HepG2 (cell line): Measurements from ENCODE around the gene ATP2B2. TPM values are rescaled to one million over a fixed set of nuclear protein-coding genes. Genes with fewer than 3 reads are reported as not detected.

Experiments
- ATM ChIP-seq: fragments of 450-650 bp; IDR thresholded peaks from 2 replicates; pipeline ENCODE4 v1.7.1; 2017; ENCODE audit warnings: mild to moderate bottlenecking, borderline replicate concordance
- GABPB1 ChIP-seq: IDR thresholded peaks from 2 replicates; pipeline ENCODE4 v1.6.1; 2016; ENCODE audit warnings: mild to moderate bottlenecking, missing genetic modification reagents, moderate library complexity, missing compliant biosample characterization
- GPN1 ChIP-seq: sonication (generic); formaldehyde crosslinking; IDR thresholded peaks from 2 replicates; pipeline ENCODE4 v1.5.1; 2020; ENCODE audit warnings: missing genetic modification reagents, borderline replicate concordance
- HNRNPL ChIP-seq: fragments of 200-400 bp; formaldehyde crosslinking; IDR thresholded peaks from 2 replicates; pipeline ENCODE4 v1.6.1; 2017; ENCODE audit warnings: mild to moderate bottlenecking, low read depth, low read length
- LCORL ChIP-seq, 2 experiments: fragments of 450-650 bp in 1 of 2; sonication (generic) in 1 of 2; formaldehyde crosslinking in 1 of 2; IDR thresholded peaks; 2 replicates each; pipeline versions ENCODE4 v1.5.0 to v1.6.1; 2017 to 2020; ENCODE audit warnings: antibody characterized with exemption in 1 of 2, missing genetic modification reagents in 1 of 2
- MIER3 ChIP-seq: IDR thresholded peaks from 2 replicates; pipeline ENCODE4 v1.6.1; 2016; ENCODE audit warnings: missing compliant biosample characterization, borderline replicate concordance
- NCOA2 ChIP-seq: sonication (generic); formaldehyde crosslinking; IDR thresholded peaks from 2 replicates; pipeline ENCODE4 v1.8.0; 2022; ENCODE audit warnings: inconsistent platforms
- NCOR1 ChIP-seq: fragments of 200-600 bp; sonication (generic); IDR thresholded peaks from 2 replicates; pipeline ENCODE4 v1.7.0; 2017; ENCODE audit warnings: antibody characterized with exemption, low read length, borderline replicate concordance
- PHF5A ChIP-seq: IDR thresholded peaks from one replicate; pipeline ENCODE4 v1.6.1; 2018; ENCODE audit warnings: low read depth, missing genetic modification reagents; ENCODE audit not compliant: unreplicated experiment
- RFX1 ChIP-seq: fragments of 450-650 bp; IDR thresholded peaks from 2 replicates; pipeline ENCODE4 v1.6.1; 2017
- SP5 ChIP-seq: IDR thresholded peaks from 2 replicates; pipeline ENCODE4 v1.6.1; 2016; ENCODE audit warnings: low read depth, borderline replicate concordance
- TCF12 ChIP-seq, 2 experiments: fragments of 450-650 bp in 1 of 2; sonication (generic) in 1 of 2; formaldehyde crosslinking in 1 of 2; IDR thresholded peaks; 2 replicates each; pipeline versions ENCODE4 v1.6.1 to v1.8.0; 2017 to 2022; ENCODE audit warnings: antibody characterized with exemption in 1 of 2, mild to moderate bottlenecking in 1 of 2, missing genetic modification reagents in 1 of 2, moderate library complexity in 1 of 2
- ZC3H13 ChIP-seq: sonication (generic); formaldehyde crosslinking; IDR thresholded peaks from 2 replicates; pipeline ENCODE4 v1.8.1; 2023; ENCODE audit warnings: mild to moderate bottlenecking, missing genetic modification reagents, moderate library complexity
- ZNF205 ChIP-seq: IDR thresholded peaks from 2 replicates; pipeline ENCODE4 v1.6.1; 2018; ENCODE audit warnings: missing biosample characterization, missing genetic modification reagents
- ZNF207 ChIP-seq: fragments of 450-650 bp; IDR thresholded peaks from 2 replicates; pipeline ENCODE4 v1.6.1; 2016; ENCODE audit warnings: antibody characterized with exemption, borderline replicate concordance
- ZNF253 ChIP-seq: sonication (generic); formaldehyde crosslinking; IDR thresholded peaks from 2 replicates; pipeline ENCODE4 v1.8.0; 2022; ENCODE audit warnings: mild to moderate bottlenecking, missing genetic modification reagents, borderline replicate concordance
- ZNF562 ChIP-seq: sonication (generic); formaldehyde crosslinking; IDR thresholded peaks from 2 replicates; pipeline ENCODE4 v1.8.0; 2022; ENCODE audit warnings: missing genetic modification reagents, borderline replicate concordance
- polyA plus RNA-seq, 8 experiments: library from polyadenylated mRNA; depleted of rRNA in 3 of 8; stranded (reverse) in 7 of 8; unstranded in 1 of 8; fragments of >200 nt; fragmentation: Illumina TruSeq in 4 of 8; extraction: Trizol in 4 of 8; gene quantifications; 2 replicates each; pipeline versions ENCODE4 v1.2.1 to v1.2.3, GENCODE V29; 2011 to 2016; ENCODE audit warnings: low read depth in 4 of 8, missing spikeins in 1 of 8, mixed read lengths in 1 of 8; ENCODE audit not compliant: insufficient read depth in 1 of 8
- total RNA-seq, 5 experiments: library from RNA; depleted of rRNA; stranded (reverse); fragments of >200 nt; fragmentation: Illumina TruSeq; extraction: Trizol; gene quantifications; 2 replicates each; pipeline ENCODE4 v1.2.3, GENCODE V29; 2016; ENCODE audit warnings: low read depth in 1 of 5
- TF ChIP-seq, protein P1 (sequence below): sonication (generic); formaldehyde crosslinking; IDR thresholded peaks from 2 replicates; pipeline ENCODE4 v1.4.0; 2020; ENCODE audit warnings: missing genetic modification reagents
- TF ChIP-seq, protein P2 (sequence below): sonication (generic); formaldehyde crosslinking; IDR thresholded peaks from 2 replicates; pipeline ENCODE4 v1.5.0; 2020; ENCODE audit warnings: mild to moderate bottlenecking, missing genetic modification reagents, moderate library complexity
- TF ChIP-seq, protein P3 (sequence below): IDR thresholded peaks from 2 replicates; pipeline ENCODE4 v1.6.1; 2016; ENCODE audit warnings: low read depth, missing genetic modification reagents, missing compliant biosample characterization
- TF ChIP-seq, protein P4 (sequence below): IDR thresholded peaks from 2 replicates; pipeline ENCODE4 v1.6.1; 2016; ENCODE audit warnings: low read depth, borderline replicate concordance
- TF ChIP-seq, protein P5 (sequence below): sonication (generic); formaldehyde crosslinking; IDR thresholded peaks from 2 replicates; pipeline ENCODE4 v1.4.0; 2020; ENCODE audit warnings: mild to moderate bottlenecking, missing genetic modification reagents

Gene ATP2B2
- total and polyA plus RNA-seq, 2 of the 13 experiments (the other 11 are each of a cell fraction or from before 2014, with no cell fraction given): 1.5 to 2.3 TPM

DNA sequence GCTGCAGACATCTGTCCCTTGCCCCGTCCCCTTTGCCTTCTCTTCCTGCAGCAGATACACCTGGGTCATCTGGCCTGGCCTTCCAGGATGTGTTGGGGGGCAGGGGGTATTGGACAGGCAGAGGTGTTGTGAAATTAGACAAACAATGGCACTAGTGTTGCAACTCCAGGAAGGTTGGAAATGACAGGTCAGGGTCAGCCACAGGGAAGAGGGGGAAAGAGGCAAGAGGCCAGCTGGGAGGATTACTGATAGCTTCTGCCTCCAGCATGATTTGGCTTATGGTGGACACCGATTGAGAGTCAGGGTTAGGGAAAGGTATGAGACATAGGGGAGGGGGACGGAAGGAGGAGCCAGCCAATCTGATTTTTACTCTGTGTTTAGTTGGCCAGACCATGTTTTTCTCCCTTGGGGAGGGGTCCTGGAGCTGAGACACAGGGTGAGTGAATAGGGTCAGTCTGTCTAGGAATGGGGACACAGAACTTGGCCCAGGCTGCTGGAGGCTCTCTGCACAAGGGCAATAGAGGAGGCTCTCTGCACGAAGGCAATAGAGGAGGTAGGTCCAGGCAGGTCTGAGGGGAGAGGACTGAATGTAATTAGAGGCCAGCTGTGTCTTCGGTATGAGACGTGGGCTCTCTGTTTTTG is 3.4 kb upstream of the ATP2B2 start (continued):
- TF ChIP-seq ATM (no peak), ZNF207 (no peak), ZNF205 (CRISPR knock-in tag) (peak; percentile 64; the same call in 1 of the 2 replicates), HNRNPL (no peak), GABPB1 (CRISPR knock-in tag) (peak; percentile 63; the same call in 1 of the 2 replicates), LCORL (IDR thresholded peaks at IDR 0.05) (peak; percentile 24; the same call in 1 of the 2 replicates), LCORL (CRISPR knock-in tag; IDR thresholded peaks at IDR 0.05) (peak; percentile 99), ZNF562 (no peak), NCOA2 (CRISPR knock-in tag) (peak; percentile 98), ZNF253 (CRISPR knock-in tag) (0 out of 2 replicates have a peak, but pooled peaks have one; percentile 48), ZC3H13 (CRISPR knock-in tag) (0 out of 2 replicates have a peak, but pooled peaks have one; percentile 75), MIER3 (CRISPR knock-in tag) (peak; percentile 96), SP5 (CRISPR knock-in tag) (peak; percentile 88), TCF12 (IDR thresholded peaks at IDR 0.05) (no peak), TCF12 (CRISPR knock-in tag; IDR thresholded peaks at IDR 0.05) (peak; percentile 96; the same call in 1 of the 2 replicates), RFX1 (no peak), GPN1 (CRISPR knock-in tag) (no peak), PHF5A (CRISPR knock-in tag) (peak; percentile 91), NCOR1 (peak; percentile 95)
- TF ChIP-seq, protein P1, sequence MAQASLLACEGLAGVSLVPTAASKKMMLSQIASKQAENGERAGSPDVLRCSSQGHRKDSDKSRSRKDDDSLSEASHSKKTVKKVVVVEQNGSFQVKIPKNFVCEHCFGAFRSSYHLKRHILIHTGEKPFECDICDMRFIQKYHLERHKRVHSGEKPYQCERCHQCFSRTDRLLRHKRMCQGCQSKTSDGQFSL (CRISPR knock-in tag): no peak
- TF ChIP-seq, protein P2, sequence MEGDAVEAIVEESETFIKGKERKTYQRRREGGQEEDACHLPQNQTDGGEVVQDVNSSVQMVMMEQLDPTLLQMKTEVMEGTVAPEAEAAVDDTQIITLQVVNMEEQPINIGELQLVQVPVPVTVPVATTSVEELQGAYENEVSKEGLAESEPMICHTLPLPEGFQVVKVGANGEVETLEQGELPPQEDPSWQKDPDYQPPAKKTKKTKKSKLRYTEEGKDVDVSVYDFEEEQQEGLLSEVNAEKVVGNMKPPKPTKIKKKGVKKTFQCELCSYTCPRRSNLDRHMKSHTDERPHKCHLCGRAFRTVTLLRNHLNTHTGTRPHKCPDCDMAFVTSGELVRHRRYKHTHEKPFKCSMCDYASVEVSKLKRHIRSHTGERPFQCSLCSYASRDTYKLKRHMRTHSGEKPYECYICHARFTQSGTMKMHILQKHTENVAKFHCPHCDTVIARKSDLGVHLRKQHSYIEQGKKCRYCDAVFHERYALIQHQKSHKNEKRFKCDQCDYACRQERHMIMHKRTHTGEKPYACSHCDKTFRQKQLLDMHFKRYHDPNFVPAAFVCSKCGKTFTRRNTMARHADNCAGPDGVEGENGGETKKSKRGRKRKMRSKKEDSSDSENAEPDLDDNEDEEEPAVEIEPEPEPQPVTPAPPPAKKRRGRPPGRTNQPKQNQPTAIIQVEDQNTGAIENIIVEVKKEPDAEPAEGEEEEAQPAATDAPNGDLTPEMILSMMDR: no peak; the same call in 1 of the 2 replicates
- TF ChIP-seq, protein P3, sequence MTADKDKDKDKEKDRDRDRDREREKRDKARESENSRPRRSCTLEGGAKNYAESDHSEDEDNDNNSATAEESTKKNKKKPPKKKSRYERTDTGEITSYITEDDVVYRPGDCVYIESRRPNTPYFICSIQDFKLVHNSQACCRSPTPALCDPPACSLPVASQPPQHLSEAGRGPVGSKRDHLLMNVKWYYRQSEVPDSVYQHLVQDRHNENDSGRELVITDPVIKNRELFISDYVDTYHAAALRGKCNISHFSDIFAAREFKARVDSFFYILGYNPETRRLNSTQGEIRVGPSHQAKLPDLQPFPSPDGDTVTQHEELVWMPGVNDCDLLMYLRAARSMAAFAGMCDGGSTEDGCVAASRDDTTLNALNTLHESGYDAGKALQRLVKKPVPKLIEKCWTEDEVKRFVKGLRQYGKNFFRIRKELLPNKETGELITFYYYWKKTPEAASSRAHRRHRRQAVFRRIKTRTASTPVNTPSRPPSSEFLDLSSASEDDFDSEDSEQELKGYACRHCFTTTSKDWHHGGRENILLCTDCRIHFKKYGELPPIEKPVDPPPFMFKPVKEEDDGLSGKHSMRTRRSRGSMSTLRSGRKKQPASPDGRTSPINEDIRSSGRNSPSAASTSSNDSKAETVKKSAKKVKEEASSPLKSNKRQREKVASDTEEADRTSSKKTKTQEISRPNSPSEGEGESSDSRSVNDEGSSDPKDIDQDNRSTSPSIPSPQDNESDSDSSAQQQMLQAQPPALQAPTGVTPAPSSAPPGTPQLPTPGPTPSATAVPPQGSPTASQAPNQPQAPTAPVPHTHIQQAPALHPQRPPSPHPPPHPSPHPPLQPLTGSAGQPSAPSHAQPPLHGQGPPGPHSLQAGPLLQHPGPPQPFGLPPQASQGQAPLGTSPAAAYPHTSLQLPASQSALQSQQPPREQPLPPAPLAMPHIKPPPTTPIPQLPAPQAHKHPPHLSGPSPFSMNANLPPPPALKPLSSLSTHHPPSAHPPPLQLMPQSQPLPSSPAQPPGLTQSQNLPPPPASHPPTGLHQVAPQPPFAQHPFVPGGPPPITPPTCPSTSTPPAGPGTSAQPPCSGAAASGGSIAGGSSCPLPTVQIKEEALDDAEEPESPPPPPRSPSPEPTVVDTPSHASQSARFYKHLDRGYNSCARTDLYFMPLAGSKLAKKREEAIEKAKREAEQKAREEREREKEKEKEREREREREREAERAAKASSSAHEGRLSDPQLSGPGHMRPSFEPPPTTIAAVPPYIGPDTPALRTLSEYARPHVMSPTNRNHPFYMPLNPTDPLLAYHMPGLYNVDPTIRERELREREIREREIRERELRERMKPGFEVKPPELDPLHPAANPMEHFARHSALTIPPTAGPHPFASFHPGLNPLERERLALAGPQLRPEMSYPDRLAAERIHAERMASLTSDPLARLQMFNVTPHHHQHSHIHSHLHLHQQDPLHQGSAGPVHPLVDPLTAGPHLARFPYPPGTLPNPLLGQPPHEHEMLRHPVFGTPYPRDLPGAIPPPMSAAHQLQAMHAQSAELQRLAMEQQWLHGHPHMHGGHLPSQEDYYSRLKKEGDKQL: peak; percentile 89
- TF ChIP-seq, protein P4, sequence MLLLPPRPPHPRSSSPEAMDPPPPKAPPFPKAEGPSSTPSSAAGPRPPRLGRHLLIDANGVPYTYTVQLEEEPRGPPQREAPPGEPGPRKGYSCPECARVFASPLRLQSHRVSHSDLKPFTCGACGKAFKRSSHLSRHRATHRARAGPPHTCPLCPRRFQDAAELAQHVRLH (CRISPR knock-in tag): no peak; the same call in 1 of the 2 replicates
- TF ChIP-seq, protein P5, sequence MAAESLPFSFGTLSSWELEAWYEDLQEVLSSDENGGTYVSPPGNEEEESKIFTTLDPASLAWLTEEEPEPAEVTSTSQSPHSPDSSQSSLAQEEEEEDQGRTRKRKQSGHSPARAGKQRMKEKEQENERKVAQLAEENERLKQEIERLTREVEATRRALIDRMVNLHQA (CRISPR knock-in tag): no peak
